Nephron progenitor cell (in vitro differentiated cells): ENCODE measurements around the gene MSL2.
"Not testable (repeated sequence)": the region's sequence is repeated elsewhere in the genome, so short reads cannot be mapped to it uniquely, and the experiment has no call there.

Experiments used
- DNase-seq: peaks from one replicate; pipeline ENCODE4 v3.0.0; 2021
- H3K27ac Mint-ChIP-seq: 2 replicates; pipeline ENCODE4 v1.8.0; 2021; ENCODE audit warnings: mild to moderate bottlenecking, moderate library complexity, mixed read lengths
- H3K27me3 Mint-ChIP-seq: 2 replicates; pipeline ENCODE4 v1.8.0; 2021; ENCODE audit warnings: mild to moderate bottlenecking, low read depth, mixed read lengths; ENCODE audit not compliant: poor library complexity
- H3K36me3 Mint-ChIP-seq: 2 replicates; pipeline ENCODE4 v1.8.0; 2021; ENCODE audit warnings: low read depth, mixed read lengths
- H3K4me1 Mint-ChIP-seq: 2 replicates; pipeline ENCODE4 v1.8.0; 2021; ENCODE audit warnings: mixed read lengths
- H3K4me3 Mint-ChIP-seq: 2 replicates; pipeline ENCODE4 v1.8.0; 2021; ENCODE audit warnings: mild to moderate bottlenecking, moderate library complexity, mixed read lengths
- H3K9me3 Mint-ChIP-seq: 2 replicates; pipeline ENCODE4 v1.8.0; 2021; ENCODE audit warnings: mild to moderate bottlenecking, moderate library complexity, mixed read lengths
- CTCF ChIP-seq: fragments of 200-600 bp; sonication (generic); IDR thresholded peaks from 2 replicates; pipeline ENCODE4 v1.5.0; 2021; ENCODE audit warnings: antibody characterized with exemption

Gene MSL2

GRCh38 chr3:136194409-136195257 lies 1.5 kb downstream of the MSL2 start:
- H3K36me3 Mint-ChIP-seq: peaks cover 28% of the 10 kb centered on the region
- TF ChIP-seq CTCF: no peak
- H3K4me1 Mint-ChIP-seq: peaks cover 46% of the 10 kb centered on the region
- DNase-seq: peak; percentile 29
- peak overlapping the region; percentile 99 for H3K27ac Mint-ChIP-seq
- H3K4me3 Mint-ChIP-seq: peak overlapping the region; percentile 98
- H3K9me3 Mint-ChIP-seq: peaks cover 33% of the 10 kb centered on the region
- H3K27me3 Mint-ChIP-seq: peaks cover 2% of the 10 kb centered on the region

- TF ChIP-seq CTCF: no peak
- Mint-ChIP-seq H3K27ac (peak overlapping the region; percentile 99), H3K9me3 (peaks cover 22% of the 10 kb centered on the region), H3K4me3 (peak overlapping the region; percentile 98), H3K4me1 (peaks cover 56% of the 10 kb centered on the region), H3K36me3 (peaks cover 37% of the 10 kb centered on the region), H3K27me3 (peaks cover 2% of the 10 kb centered on the region)
- no peak for DNase-seq
Observed at GRCh38 chr3:136193278-136194054, 2.7 kb downstream of the MSL2 start.

GRCh38 chr3:136192831-136193230 lies 3.3 kb downstream of the MSL2 start:
- H3K9me3 Mint-ChIP-seq: peaks cover 16% of the 10 kb centered on the region
- no peak for DNase-seq
- H3K4me1 Mint-ChIP-seq: peaks cover 57% of the 10 kb centered on the region
- peak overlapping the region; percentile 98 for H3K4me3 Mint-ChIP-seq
- no peak for TF ChIP-seq CTCF
- no peak overlapping the region for H3K27ac Mint-ChIP-seq
- peaks cover 37% of the 10 kb centered on the region for H3K36me3 Mint-ChIP-seq
- peaks cover 2% of the 10 kb centered on the region for H3K27me3 Mint-ChIP-seq

- H3K4me1 Mint-ChIP-seq: peaks cover 53% of the 10 kb centered on the region
- not testable (repeated sequence) for H3K27ac Mint-ChIP-seq
Observed at GRCh38 chr3:136192195-136192594, 3.9 kb downstream of the MSL2 start.

GRCh38 chr3:136189859-136190617 lies 6.1 kb downstream of the MSL2 start:
- no peaks in the 10 kb centered on the region for H3K27me3 Mint-ChIP-seq
- H3K9me3 Mint-ChIP-seq: peaks cover 26% of the 10 kb centered on the region
- H3K4me3 Mint-ChIP-seq: no peak overlapping the region
- peaks cover 61% of the 10 kb centered on the region for H3K4me1 Mint-ChIP-seq
- no peak for DNase-seq
- H3K36me3 Mint-ChIP-seq: peaks cover 58% of the 10 kb centered on the region
- TF ChIP-seq CTCF: no peak
- H3K27ac Mint-ChIP-seq: no peak overlapping the region

More at GRCh38 chr3:136192195-136192594, 3.9 kb downstream of the MSL2 start:
- Mint-ChIP-seq H3K4me3 (peak overlapping the region; percentile 98), H3K36me3 (peaks cover 41% of the 10 kb centered on the region), H3K9me3 (peaks cover 11% of the 10 kb centered on the region)
- not testable (repeated sequence) for DNase-seq, H3K27me3 Mint-ChIP-seq

- peaks cover 33% of the 10 kb centered on the region for H3K9me3 Mint-ChIP-seq
- DNase-seq: no peak
- H3K27ac Mint-ChIP-seq: no peak overlapping the region
- peaks cover 61% of the 10 kb centered on the region for H3K4me1 Mint-ChIP-seq
- peaks cover 66% of the 10 kb centered on the region for H3K36me3 Mint-ChIP-seq
- no peak for TF ChIP-seq CTCF
- no peaks in the 10 kb centered on the region for H3K27me3 Mint-ChIP-seq
- no peak overlapping the region for H3K4me3 Mint-ChIP-seq
Observed at GRCh38 chr3:136189043-136189442, 7.1 kb downstream of the MSL2 start.
